Measurements from ENCODE around the gene PCNX1. TPM values are rescaled to one million over a fixed set of nuclear protein-coding genes. Genes with fewer than 3 reads are reported as not detected.
A peak's percentile ranks its signal among the peaks of the same experiment; 100 is the strongest.
"Not testable (repeated sequence)": the region's sequence is repeated elsewhere in the genome, so short reads cannot be mapped to it uniquely, and the experiment has no call there.

Gene PCNX1
- 47.1 and 54.2 TPM in 2 replicates for polyA plus RNA-seq (2011; rRNA removed)
- polyA minus RNA-seq (2011; rRNA and poly(A)+ RNA removed) = 144 and 163 TPM in 2 replicates

GRCh38 chr14:70907176-70907995, at the start of gene PCNX1:
TSS of gene PCNX1 (plus strand) at chr14:70907459. CDS start at chr14:70907851, 392 bp downstream.
- Histone ChIP-seq H3K27me3 (ENCODE audit: control insufficient read depth, insufficient read depth, low read length) (no peaks in the 10 kb centered on the region), H3K27ac (ENCODE audit: low read depth, low read length) (peak within 1 kb of the TSS; percentile 77), H3K9me3 (ENCODE audit: control insufficient read depth, insufficient read depth, low read length) (no peaks in the 10 kb centered on the region; the same call in 1 of the 2 replicates), H3K4me3 (ENCODE audit: low read depth, low read length) (peak within 1 kb of the TSS; percentile 89)
- peak; percentile 72 for TF ChIP-seq CTCF (IDR thresholded peaks at IDR 0.05; ENCODE audit: low read depth, low read length)
- CTCF ChIA-PET = interaction anchor here (0.5 to 4.3 kb wide), 42 partner anchors 8 to 1025 kb away, joined by 3 to 66 read pairs (median 5); no protein-coding TSS in a partner anchor
- POLR2A ChIA-PET = interaction anchor here (0.6 to 1.3 kb wide), 5 partner anchors 9 to 57 kb away, joined by 3 to 4 read pairs (median 3); no protein-coding TSS in a partner anchor
- peak; percentile 44 for DNase-seq (ENCODE audit: low read depth, low spot score)

- no peak overlapping the region for H3K4me3 ChIP-seq (ENCODE audit: low read depth, low read length)
- H3K27ac ChIP-seq (ENCODE audit: low read depth, low read length) = no peak overlapping the region
- H3K9me3 ChIP-seq (ENCODE audit: control insufficient read depth, insufficient read depth, low read length) = no peaks in the 10 kb centered on the region
- no peak for TF ChIP-seq CTCF (IDR thresholded peaks at IDR 0.05; ENCODE audit: low read depth, low read length)
- DNase-seq (ENCODE audit: low read depth, low spot score) = no peak
- CTCF ChIA-PET = no interaction called here
- H3K27me3 ChIP-seq (ENCODE audit: control insufficient read depth, insufficient read depth, low read length) = no peaks in the 10 kb centered on the region
- POLR2A ChIA-PET = no interaction called here
Measured at GRCh38 chr14:70857496-70857890, 49.8 kb upstream of the PCNX1 start.

- ChIA-PET POLR2A (no interaction called here), CTCF (no interaction called here)
- no peak overlapping the region for H3K27ac ChIP-seq (ENCODE audit: low read depth, low read length)
- no peak for TF ChIP-seq CTCF (IDR thresholded peaks at IDR 0.05; ENCODE audit: low read depth, low read length)
- H3K27me3 ChIP-seq (ENCODE audit: control insufficient read depth, insufficient read depth, low read length) = no peaks in the 10 kb centered on the region
- no peak for DNase-seq (ENCODE audit: low read depth, low spot score)
- no peaks in the 10 kb centered on the region for H3K9me3 ChIP-seq (ENCODE audit: control insufficient read depth, insufficient read depth, low read length)
- H3K4me3 ChIP-seq (ENCODE audit: low read depth, low read length) = no peak overlapping the region
Measured at GRCh38 chr14:70858641-70859040, 48.6 kb upstream of the PCNX1 start.

GRCh38 chr14:70866992-70867391, 40.3 kb upstream of the PCNX1 start:
- H3K27ac ChIP-seq (ENCODE audit: low read depth, low read length); POLR2A ChIA-PET; DNase-seq (ENCODE audit: low read depth, low spot score); H3K4me3 ChIP-seq (ENCODE audit: low read depth, low read length); H3K27me3 ChIP-seq (ENCODE audit: control insufficient read depth, insufficient read depth, low read length); CTCF ChIA-PET: not testable (repeated sequence)
- peaks cover 11% of the 10 kb centered on the region for H3K9me3 ChIP-seq (ENCODE audit: control insufficient read depth, insufficient read depth, low read length)

GRCh38 chr14:70871001-70871400, 36.3 kb upstream of the PCNX1 start:
- Histone ChIP-seq H3K27me3 (ENCODE audit: control insufficient read depth, insufficient read depth, low read length) (no peaks in the 10 kb centered on the region), H3K4me3 (ENCODE audit: low read depth, low read length) (no peak overlapping the region), H3K9me3 (ENCODE audit: control insufficient read depth, insufficient read depth, low read length) (peaks cover 11% of the 10 kb centered on the region), H3K27ac (ENCODE audit: low read depth, low read length) (no peak overlapping the region)
- POLR2A ChIA-PET = no interaction called here
- CTCF ChIA-PET = no interaction called here
- no peak for TF ChIP-seq CTCF (IDR thresholded peaks at IDR 0.05; ENCODE audit: low read depth, low read length)
- DNase-seq (ENCODE audit: low read depth, low spot score) = no peak
